GM18868 (cell line): Measurements from ENCODE around the gene SCARB2.
"Not testable (repeated sequence)": the region's sequence is repeated elsewhere in the genome, so short reads cannot be mapped to it uniquely, and the experiment has no call there.

Source experiments
- ATAC-seq: cut with Tn5 transposase; IDR thresholded peaks from one replicate; pipeline ENCODE4 v1.9.1; 2021; ENCODE audit warnings: mild to moderate bottlenecking, moderate library complexity; ENCODE audit not compliant: unreplicated experiment

SCARB2 gene, protein sequence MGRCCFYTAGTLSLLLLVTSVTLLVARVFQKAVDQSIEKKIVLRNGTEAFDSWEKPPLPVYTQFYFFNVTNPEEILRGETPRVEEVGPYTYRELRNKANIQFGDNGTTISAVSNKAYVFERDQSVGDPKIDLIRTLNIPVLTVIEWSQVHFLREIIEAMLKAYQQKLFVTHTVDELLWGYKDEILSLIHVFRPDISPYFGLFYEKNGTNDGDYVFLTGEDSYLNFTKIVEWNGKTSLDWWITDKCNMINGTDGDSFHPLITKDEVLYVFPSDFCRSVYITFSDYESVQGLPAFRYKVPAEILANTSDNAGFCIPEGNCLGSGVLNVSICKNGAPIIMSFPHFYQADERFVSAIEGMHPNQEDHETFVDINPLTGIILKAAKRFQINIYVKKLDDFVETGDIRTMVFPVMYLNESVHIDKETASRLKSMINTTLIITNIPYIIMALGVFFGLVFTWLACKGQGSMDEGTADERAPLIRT

DNA sequence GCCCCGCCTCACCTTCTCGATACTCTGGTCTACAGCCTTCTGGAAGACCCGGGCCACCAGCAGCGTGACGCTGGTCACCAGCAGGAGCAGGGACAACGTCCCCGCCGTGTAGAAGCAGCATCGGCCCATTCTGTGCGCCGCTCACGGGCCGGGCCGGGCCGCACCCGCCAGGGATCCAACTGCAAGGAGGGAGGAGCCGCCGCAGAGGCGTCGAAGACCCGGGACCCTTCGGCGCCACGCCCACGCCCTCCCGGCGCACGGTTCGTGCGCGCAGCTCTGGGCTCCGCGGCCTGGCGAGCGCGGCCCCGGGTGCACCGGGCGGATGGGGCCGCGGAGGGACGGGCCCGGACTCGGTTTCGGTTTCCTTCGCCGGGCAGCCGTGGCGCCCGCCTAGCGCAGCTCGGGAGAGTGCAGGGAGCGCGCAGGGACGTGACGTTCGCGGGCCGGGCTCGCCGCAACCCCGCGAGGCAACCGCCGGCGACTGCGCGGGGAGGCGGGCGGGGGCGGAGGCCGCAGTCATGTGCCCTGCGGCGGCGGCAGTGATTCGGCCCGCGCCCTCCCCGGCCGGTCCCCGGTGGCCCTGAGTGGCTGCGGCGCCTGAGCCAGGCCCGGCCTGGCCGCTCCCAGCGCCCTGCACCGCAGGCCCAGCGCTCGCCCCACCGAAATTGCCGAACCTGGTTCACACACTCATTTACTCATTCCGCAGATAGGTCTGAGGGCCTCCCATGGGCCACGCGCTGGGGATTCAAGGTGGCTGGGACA lies at the start of gene SCARB2:
Gene SCARB2 (minus strand): TSS at position 410 of the 762 bp plus-strand sequence. CDS start 281 bp downstream, at position 129.
- peak; percentile 63 for ATAC-seq

DNA sequence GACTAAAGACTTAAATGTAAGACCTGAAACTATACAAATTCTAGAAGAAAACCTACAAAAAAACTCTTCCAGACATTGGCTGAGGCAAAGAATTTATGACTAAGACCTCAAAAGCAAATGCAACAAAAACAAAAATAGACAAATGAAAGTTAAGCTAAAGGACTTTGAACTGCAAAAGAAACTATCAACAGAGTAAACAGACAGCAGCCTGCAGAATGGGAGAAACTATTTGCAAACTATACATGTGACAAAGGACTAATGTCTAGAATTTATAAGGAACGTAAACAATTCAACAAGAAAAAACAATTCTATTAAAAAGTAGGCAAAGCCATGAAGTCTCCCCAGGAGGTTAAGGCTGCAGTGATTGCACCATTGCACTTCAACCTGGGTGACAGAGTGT lies 46.9 kb upstream of the SCARB2 start:
- ATAC-seq: no peak

DNA sequence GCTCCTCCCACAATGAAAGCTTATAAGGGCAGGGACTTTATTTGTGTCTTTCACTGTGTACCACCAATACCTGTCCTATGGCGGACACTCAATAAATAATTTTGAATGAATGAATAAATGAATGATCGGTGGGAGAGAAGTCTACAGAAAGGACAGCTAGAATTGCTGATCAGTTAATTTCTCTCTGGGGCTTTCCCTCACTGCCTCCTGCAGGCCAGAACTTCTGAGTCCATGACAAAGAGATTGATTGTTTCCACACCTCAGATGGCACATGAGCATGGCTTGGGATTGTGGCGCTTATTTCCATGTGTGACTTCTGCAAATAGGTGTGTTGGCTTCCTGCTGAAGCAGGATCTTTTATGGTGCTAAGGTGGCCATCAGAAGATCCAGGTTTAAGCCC lies 44.2 kb upstream of the SCARB2 start:
- ATAC-seq: no peak

DNA sequence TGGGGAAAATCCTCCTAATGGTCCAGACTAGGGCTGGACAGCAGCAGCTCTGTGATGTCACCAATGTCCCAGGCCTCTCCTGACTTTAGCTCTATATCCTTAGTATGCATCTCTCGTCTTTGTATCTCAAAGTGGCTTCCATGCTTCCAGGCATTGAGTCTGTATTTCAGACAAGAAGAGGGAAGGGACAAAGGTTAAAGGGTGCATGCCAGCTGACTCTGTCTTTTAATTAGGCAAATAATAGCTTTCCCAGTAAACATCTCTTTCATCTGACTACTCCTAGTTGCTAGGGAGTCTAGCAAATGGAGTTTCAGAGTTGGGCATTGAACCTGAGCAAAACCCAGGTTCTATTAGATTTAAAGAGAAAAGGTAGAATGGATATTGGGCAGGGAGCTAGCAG lies 43.3 kb upstream of the SCARB2 start:
- no peak for ATAC-seq

DNA sequence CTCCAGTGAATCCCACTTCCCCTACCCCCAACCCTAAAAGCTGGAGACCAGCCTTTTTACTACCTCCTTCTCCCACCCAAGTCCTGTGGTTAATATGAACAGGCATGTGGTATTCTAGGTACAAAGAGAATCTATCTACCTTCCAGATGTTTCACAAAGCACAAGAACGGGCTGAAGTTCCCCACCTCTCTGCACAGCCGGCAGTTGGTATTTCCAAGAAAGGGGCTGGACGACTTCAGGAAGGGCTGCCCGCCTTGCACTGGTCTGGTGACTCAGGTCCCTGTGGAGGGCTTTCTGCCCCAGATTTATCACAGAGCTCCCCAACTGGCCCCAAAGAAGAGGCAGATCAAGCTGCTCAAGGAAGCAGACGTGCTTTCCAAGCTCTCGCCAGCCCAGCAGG lies 42.4 kb upstream of the SCARB2 start:
- ATAC-seq: no peak

DNA sequence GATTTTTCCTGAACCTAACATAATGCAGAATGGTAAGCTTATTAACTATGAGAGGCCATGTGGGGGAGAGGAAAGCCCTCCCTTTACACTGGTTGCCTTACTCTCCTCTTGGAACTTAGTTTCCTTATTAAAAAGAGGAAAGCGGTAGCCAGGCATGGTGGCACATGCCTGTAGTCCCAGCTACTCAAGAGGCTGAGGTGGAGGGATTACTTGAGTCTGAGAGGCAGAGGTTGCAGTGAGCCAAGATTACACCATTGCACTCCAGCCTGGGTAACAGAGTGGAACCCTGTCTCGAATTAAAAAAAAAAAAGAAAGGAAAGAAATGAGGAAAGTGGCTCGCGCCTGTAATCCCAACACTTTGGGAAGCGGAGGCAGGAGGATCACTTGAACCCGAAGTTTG lies 39.9 kb upstream of the SCARB2 start:
- ATAC-seq: no peak

DNA sequence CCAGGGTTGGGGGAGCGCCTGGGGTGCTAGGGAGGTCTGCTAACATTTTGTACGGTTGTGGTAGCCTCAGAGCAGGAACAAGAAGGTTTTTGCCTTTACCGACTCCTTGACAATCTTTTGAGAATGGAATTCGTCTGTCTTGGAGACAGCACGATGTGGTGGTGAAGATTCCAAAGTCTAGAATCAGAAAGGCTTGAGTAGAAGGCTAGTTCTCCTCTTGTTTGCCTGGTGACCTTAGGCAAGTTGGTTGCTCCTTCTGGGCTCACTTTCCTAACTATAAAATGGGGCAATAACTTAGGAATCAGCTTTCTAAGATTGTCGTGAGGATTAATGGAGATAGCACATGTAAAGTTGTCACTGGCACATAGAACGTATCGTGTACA lies 38.6 kb upstream of the SCARB2 start:
- no peak for ATAC-seq

DNA sequence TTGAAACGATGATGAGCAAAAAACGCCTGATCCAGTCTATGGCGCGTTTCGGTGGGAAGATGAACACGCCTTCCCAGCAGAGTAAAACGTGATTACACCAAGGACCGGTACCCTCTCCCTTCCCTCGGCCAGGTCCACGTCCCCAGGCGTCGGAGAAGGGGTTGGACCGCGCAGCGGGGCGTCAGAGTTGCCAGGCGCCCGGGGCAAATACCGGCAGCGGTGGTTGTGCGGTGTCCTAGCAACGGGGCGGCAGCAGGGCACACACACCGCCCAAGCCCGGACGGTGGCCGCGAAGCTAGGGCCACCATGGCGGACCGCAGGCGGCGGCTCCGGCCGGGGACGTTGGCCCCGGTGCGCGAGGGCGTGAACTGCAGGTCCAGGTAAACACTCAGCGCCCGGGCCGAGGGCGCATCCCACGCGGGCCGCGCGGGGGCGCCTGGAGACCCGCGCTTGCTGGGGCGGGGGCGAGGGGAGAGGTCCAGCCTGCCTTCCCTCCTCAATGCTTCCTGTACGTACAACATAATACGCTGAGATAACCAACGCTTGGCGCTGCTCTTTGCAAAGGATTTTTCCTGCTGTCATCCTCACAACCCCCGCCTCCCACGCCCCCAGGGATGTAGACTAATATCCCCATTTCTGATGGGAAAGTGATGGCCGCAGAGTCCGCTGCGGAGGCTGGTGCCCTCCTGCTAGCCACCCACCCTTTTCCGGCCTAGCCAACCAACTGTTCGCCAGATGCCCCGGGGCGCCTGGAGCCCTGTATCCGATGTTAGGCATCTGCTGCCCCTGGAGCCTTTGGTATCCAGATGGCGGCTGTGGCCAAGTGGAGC lies 38.0 kb upstream of the SCARB2 start, which contains the start of gene FAM47E:
Gene FAM47E (plus strand): TSS at position 281 of the 830 bp plus-strand sequence. CDS start 26 bp downstream, at position 307.
- ATAC-seq: no peak

DNA sequence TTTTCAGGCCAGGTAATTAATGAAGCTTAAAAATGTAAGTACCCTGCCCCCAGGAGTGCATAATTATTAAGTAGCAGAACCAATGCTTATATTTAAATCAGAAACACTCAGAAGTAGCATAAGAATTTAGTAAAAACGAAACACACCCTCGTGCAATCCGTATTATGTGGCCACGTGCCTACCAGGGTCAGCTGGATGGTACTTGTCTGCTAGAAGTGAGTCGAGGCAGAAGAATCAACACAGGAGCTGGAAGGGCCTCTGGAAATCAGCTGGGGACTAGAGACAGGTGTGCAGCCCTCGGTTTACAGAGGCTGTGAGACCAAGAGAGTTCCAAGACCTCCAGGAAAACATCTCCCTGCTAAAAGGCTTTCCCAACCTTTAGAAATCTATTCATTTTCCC lies 37.3 kb upstream of the SCARB2 start:
- no peak for ATAC-seq

DNA sequence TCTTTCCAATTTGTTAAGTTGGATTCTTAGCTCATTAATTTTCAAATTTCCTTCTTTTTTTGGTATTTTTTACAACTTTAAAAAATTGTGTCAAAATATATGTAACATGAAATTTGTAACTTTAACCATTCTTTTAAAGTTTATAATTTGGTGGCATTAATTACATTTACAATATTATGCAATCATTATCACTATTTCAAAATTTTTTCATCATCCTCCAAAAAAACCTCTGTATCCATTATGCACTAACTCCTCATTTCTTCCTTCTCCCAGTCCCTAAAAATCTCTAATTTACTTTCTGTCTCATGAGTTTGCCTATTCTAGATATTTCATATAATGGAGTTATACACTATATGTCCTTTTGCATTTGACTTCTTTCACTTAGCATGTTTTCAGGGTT lies 33.2 kb upstream of the SCARB2 start:
- no peak for ATAC-seq

DNA sequence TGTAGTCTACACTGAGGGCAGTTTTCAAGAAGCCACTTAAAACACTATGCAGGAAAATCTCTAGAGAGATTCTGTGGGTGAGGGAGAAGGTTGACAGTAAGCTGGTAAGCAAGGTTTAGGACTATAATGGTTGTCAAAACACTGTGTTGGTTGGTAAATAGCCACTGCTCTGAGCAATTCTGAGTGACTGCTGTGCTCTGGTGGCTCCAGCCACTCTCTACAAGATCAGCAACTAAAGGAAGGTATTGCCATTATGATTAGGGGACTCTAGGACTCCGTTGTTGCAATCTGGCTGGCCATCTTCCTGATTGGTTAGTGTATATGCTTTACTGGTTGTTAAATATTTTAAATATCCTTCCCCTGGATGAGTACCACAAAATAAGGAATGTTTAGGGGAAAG lies 32.4 kb upstream of the SCARB2 start:
- no peak for ATAC-seq

DNA sequence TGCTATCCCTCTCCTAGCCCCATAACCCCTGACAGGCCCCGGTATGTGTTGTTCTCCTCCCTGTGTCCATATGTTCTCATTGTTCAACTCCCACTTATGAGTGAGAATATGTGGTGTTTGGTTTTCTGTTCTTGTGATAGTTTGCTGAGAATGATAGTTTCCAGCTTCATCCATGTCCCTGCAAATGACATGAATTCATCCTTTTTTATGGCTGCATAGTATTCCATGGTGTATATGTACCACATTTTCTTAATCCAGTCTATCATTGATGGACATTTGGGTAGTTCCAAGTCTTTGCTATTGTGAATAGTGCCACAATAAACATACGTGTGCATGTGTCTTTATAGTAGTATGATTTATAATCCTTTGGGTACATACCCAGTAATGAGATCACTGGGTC lies 30.3 kb upstream of the SCARB2 start:
- ATAC-seq: not testable (repeated sequence)

DNA sequence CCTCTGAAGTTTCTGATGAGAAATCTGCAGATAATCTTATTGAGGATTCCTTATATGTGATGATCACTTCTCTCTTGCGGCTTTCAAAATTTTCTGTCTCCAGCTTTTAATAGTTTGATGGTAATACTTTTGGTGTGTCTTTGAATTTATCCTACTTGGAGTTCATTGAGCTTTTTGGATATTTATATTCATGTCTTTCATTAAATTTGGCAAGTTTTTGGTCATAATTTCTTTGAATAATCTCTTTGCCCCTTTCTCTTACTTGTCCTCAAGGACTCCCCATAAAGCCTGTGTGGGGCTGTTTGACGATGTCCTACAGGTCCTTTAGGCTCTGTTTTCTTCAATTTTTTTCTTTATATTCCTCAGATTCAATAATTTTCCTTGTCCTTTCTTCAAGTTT lies 26.6 kb upstream of the SCARB2 start:
- no peak for ATAC-seq

DNA sequence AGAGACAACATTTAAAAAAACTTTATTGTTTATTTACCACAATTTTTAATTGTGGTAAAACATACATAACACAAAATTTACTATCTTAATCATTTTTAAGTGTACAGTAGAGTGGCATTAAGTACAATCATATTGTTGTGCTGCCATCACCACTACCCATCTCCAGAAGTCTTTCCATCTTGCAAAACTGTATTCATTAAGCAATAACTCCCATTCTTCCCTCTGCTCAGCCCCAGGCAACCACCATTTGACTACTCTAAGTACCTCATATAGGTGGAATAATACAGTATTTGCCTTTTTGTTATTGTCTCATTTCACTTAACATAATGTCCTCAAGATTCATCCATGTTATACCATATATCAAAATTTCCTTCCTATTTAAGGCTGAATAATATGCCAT lies 25.1 kb upstream of the SCARB2 start:
- ATAC-seq: no peak

DNA sequence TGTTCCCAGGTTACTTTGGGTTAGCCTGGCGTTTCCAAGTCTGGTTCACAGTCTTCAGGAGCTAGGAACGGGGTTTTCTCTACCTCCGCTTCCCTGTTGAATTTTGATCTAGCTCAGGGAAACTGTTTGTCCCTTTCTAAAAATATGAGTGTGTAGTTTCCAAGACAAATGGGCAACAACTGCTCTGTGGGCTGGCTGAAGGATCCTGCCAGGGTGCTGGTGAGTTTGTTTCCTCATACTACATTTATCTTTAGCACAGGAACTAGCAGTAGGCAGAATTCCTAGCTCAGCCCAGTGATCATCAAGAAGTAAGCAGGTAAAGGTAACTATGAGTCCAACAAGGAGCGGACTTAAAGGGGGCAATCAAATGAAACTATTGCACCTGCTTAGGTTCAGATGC lies 24.6 kb upstream of the SCARB2 start:
- ATAC-seq: no peak

DNA sequence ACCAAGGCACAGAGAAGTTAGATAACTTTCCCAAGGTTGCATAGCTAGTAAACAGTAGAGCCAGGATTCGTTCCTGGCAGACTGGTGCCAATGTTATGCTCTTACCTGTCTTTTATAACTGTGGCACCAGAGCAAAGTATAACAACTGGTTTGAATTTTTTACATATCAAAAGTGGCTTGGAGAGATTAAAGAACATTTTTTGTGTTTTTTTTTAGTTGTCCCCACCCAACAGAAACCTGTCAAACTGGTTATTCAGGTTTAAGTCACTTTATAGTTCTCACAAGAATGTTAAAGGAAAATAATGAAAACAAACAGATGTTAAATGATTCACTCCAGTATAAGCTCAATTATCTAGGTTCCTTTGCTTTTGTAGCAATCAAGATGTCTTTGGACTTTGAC lies 22.3 kb upstream of the SCARB2 start:
- no peak for ATAC-seq

DNA sequence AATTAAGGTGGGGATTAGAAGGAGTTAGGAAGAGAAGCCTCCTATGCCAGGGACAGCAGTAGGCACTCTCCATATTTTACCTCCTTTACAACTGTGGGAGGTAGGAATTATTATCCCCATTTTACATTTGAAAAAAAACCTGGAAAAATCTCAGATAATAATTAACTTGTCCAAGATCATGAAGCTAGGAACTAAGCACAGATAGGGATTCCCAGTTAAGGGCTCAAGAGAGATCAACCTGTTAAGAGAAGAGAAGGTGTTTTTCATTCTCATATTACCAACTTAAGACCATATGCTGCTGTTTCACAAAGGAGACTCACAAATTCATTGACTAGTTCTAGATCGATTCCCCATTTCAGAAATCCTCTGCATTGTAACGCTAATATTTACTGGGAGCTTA lies 21.8 kb upstream of the SCARB2 start:
- ATAC-seq: no peak

DNA sequence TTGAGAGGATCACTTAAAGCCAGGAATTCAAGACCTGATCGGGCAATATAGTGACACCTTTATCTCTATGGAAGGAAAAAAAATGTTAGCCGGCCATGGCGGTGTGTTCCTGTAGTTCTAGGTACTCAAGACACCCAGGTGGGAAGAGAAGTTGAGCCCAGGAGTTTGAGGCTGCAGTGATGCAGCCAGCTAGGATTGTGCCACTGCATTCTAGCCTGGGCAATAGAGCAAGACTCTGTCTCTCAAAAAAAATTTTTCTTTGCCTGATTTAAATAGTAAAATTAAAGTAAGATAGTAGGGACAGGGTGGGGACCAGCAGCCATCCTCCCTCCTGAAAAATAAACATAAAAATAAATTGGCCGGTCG lies 21.0 kb upstream of the SCARB2 start:
- ATAC-seq: no peak

DNA sequence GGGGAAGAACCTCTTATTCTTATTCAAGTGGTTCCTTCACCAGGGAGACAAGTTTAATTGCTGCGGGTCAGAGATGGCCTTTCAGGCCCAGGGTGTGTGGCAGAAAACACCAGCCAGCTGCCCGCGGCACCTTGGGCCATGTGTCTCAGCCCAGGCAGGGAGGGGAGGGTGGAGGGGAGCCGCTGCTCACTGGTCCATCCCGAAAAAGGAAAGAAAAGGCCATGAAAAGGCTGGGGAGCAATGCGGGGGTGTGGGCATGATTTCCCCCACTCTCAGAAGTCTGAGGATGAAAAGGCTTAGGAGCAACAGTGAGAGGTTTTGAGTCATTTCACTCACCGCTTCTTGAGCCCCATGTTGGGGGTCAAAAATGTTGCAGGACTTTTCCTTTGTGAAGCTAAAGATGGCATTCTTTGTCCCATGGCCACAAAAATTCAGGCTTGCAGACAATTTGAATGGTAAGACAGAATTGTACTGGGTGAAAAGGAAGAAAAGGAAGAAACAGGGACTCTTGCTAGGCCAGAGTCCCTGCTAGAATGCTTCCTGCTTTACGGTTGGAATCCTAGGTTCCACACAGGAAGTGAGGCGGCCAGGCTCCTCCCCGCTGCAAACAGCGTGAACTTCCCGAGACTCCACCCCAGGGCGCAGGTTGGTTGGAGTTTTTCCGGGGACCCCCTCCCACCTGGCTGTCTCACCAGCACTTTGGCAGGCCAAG lies 20.5 kb upstream of the SCARB2 start:
- no peak for ATAC-seq

DNA sequence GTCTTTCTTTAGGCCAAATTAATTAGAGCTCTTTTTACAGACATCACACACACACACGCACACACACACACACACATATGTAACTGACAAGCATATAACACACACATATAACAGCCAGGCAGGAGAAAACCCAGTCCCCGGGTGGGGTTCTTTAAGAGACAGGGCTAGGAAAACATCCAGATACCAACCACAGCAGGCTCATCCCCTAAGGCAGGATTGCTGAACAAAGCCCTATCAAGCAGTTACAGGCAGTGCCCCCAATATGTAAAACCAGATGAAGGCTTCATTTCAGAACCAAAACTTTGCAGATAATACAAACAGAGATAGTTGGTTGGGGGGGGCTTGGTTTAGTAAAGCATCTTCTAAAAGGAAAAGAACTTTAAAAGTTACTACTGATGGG lies 19.9 kb upstream of the SCARB2 start:
- no peak for ATAC-seq

DNA sequence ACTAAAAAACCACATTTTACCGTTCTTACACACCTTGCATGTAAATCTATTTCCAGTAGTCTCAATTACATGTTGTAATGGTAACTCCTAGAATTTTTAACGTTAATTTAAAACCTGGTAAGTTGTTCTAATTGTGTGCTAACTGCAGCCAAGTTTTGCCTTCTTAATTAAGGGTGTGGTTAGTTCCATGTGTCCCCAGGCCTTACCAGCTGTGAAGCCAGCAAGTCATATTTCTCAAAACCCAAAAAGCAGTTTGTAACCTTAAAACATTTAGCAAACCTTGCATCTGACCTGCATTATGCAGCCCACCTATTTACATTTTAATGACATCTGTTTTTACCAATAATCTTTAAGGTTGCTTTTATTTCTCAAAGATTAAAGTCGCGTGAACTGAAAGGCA lies 19.5 kb upstream of the SCARB2 start:
- no peak for ATAC-seq
